GM23338 (cell line): ENCODE results near the gene SMG9. TPM values are rescaled to one million over a fixed set of nuclear protein-coding genes. Genes with fewer than 3 reads are reported as not detected.

Experiments
- ATAC-seq: fragments of 200-7000 bp; cut with Tn5 transposase; 3 replicates; pipeline ENCODE4 v1.9.1; 2020
- DNase-seq: peaks from one replicate; pipeline ENCODE4 v3.0.0-alpha.2; 2015; ENCODE audit warnings: low spot score
- H2AFZ ChIP-seq: fragments of 200-600 bp; sonication (generic); 2 replicates; pipeline ENCODE4 v1.8.0; 2016; ENCODE audit warnings: antibody characterized with exemption, mild to moderate bottlenecking, moderate library complexity
- H3F3A ChIP-seq: fragments of 200-600 bp; sonication (generic); replicated peaks from 2 replicates; pipeline ENCODE4 v1.8.0; 2017; ENCODE audit warnings: antibody characterized with exemption, mixed run types, low read depth
- H3K27ac ChIP-seq: fragments of 200-600 bp; sonication (generic); 2 replicates; pipeline ENCODE4 v1.6.1; 2016; ENCODE audit warnings: low read depth
- H3K27me3 ChIP-seq: fragments of 200-600 bp; sonication (generic); 2 replicates; pipeline ENCODE4 v1.8.0; 2016; ENCODE audit warnings: mild to moderate bottlenecking, mixed run types, moderate library complexity; ENCODE audit not compliant: insufficient read depth
- H3K36me3 ChIP-seq: fragments of 200-600 bp; sonication (generic); 2 replicates; pipeline ENCODE4 v1.8.0; 2016; ENCODE audit warnings: mild to moderate bottlenecking; ENCODE audit not compliant: insufficient read depth
- H3K4me1 ChIP-seq: fragments of 200-600 bp; sonication (generic); 2 replicates; pipeline ENCODE4 v1.8.0; 2016; ENCODE audit warnings: mild to moderate bottlenecking, moderate library complexity; ENCODE audit not compliant: insufficient read depth
- H3K4me2 ChIP-seq: fragments of 200-600 bp; sonication (generic); 2 replicates; pipeline ENCODE4 v1.7.1; 2017; ENCODE audit warnings: mixed run types
- H3K4me3 ChIP-seq: fragments of 200-600 bp; sonication (generic); 2 replicates; pipeline ENCODE4 v1.6.1; 2016; ENCODE audit warnings: mixed run types
- H3K79me2 ChIP-seq: fragments of 200-600 bp; sonication (generic); replicated peaks from 2 replicates; pipeline ENCODE4 v1.8.0; 2017; ENCODE audit warnings: mild to moderate bottlenecking; ENCODE audit not compliant: insufficient read depth
- H3K9me2 ChIP-seq: fragments of 200-600 bp; sonication (generic); 2 replicates; pipeline ENCODE4 v1.8.0; 2017; ENCODE audit not compliant: insufficient read depth
- H4K20me1 ChIP-seq: fragments of 200-600 bp; sonication (generic); replicated peaks from 2 replicates; pipeline ENCODE4 v1.8.0; 2017; ENCODE audit warnings: mild to moderate bottlenecking; ENCODE audit not compliant: insufficient read depth
- H3K27ac Mint-ChIP-seq: 2 replicates; pipeline ENCODE4 v1.8.0; 2020; ENCODE audit warnings: inconsistent platforms, mild to moderate bottlenecking, moderate library complexity, mixed read lengths
- H3K27me3 Mint-ChIP-seq: 3 replicates; pipeline ENCODE4 v1.8.0; 2022; ENCODE audit warnings: low read depth, mild to moderate bottlenecking, moderate library complexity, mixed read lengths, inconsistent platforms; ENCODE audit not compliant: insufficient read depth, poor library complexity
- H3K36me3 Mint-ChIP-seq: 3 replicates; pipeline ENCODE4 v1.8.0; 2021; ENCODE audit warnings: low read depth, mild to moderate bottlenecking, inconsistent platforms, moderate library complexity, mixed read lengths
- H3K4me1 Mint-ChIP-seq: 3 replicates; pipeline ENCODE4 v1.8.0; 2020; ENCODE audit warnings: mild to moderate bottlenecking, inconsistent platforms, mixed read lengths
- H3K4me3 Mint-ChIP-seq: 3 replicates; pipeline ENCODE4 v1.8.0; 2021; ENCODE audit warnings: moderate library complexity, mild to moderate bottlenecking, inconsistent platforms, mixed read lengths
- H3K9me3 Mint-ChIP-seq: 3 replicates; pipeline ENCODE4 v1.8.0; 2020; ENCODE audit warnings: moderate library complexity, mild to moderate bottlenecking, inconsistent platforms, mixed read lengths
- CREB1 ChIP-seq: fragments of 250-450 bp; sonication (Bioruptor Pico); IDR thresholded peaks from 2 replicates; pipeline ENCODE4 v1.5.0; 2020; ENCODE audit warnings: low read depth, mild to moderate bottlenecking, moderate library complexity
- ETS1 ChIP-seq: IDR thresholded peaks from 2 replicates; pipeline ENCODE4 v1.6.1; 2016; ENCODE audit warnings: antibody characterized with exemption
- EZH2 ChIP-seq: fragments of 200-600 bp; sonication (generic); IDR thresholded peaks from one replicate; pipeline ENCODE4 v1.8.0; 2017; ENCODE audit warnings: antibody characterized with exemption, mild to moderate bottlenecking, low read depth; ENCODE audit not compliant: unreplicated experiment
- EZH2phosphoT487 ChIP-seq: fragments of 200-600 bp; sonication (generic); IDR thresholded peaks from one replicate; pipeline ENCODE4 v1.8.1; 2018; ENCODE audit warnings: antibody characterized with exemption; ENCODE audit not compliant: unreplicated experiment
- JUNB ChIP-seq: IDR thresholded peaks from one replicate; pipeline ENCODE4 v1.6.1; 2016; ENCODE audit warnings: antibody characterized with exemption; ENCODE audit not compliant: unreplicated experiment
- NANOG ChIP-seq: IDR thresholded peaks from 2 replicates; pipeline ENCODE4 v1.6.1; 2016; ENCODE audit warnings: antibody characterized with exemption, borderline replicate concordance
- POLR2AphosphoS5 ChIP-seq: IDR thresholded peaks from 2 replicates; pipeline ENCODE4 v1.6.1; 2016; ENCODE audit warnings: antibody characterized with exemption, low read depth
- REST ChIP-seq: IDR thresholded peaks from one replicate; pipeline ENCODE4 v1.6.1; 2018; ENCODE audit warnings: antibody characterized with exemption; ENCODE audit not compliant: unreplicated experiment
- STAT1 ChIP-seq: IDR thresholded peaks from one replicate; pipeline ENCODE4 v1.6.1; 2016; ENCODE audit warnings: antibody characterized with exemption; ENCODE audit not compliant: unreplicated experiment
- ZNF114 ChIP-seq: fragments of 250-450 bp; sonication (Bioruptor Pico); IDR thresholded peaks from 2 replicates; pipeline ENCODE4 v1.5.0; 2020; ENCODE audit warnings: mild to moderate bottlenecking, moderate library complexity
- ZNF331 ChIP-seq: fragments of 250-450 bp; sonication (Bioruptor Pico); IDR thresholded peaks from 2 replicates; pipeline ENCODE4 v1.5.0; 2020; ENCODE audit warnings: low read depth, mild to moderate bottlenecking, moderate library complexity
- polyA plus RNA-seq: library from polyadenylated mRNA; unstranded; fragments of >200 nt; fragmentation: Nextera tagmentation; extraction: Ambion mirVana; gene quantifications from 2 replicates; pipeline ENCODE4 v1.2.1, GENCODE V29; 2016
- total RNA-seq: library from RNA; depleted of rRNA; stranded (reverse); fragments of >200 nt; shearing (Covaris generic); gene quantifications from 2 replicates; pipeline ENCODE4 v1.2.3, GENCODE V29; 2014
- TF ChIP-seq, protein P1 (sequence below), 2 experiments: fragments of 200-600 bp in 1 of 2; sonication (generic) in 1 of 2; conservative IDR thresholded peaks; 2 replicates each; pipeline versions ENCODE4 v1.5.1 to v1.6.1; 2016 to 2017; ENCODE audit warnings: antibody characterized with exemption in 2 of 2, low read depth in 2 of 2, mild to moderate bottlenecking in 2 of 2, moderate library complexity in 1 of 2
- TF ChIP-seq, protein P2 (sequence below): fragments of 250-450 bp; sonication (Bioruptor Pico); IDR thresholded peaks from 2 replicates; pipeline ENCODE4 v1.5.0; 2020; ENCODE audit warnings: mild to moderate bottlenecking, moderate library complexity

The SMG9 gene
- total and polyA plus RNA-seq, 2 experiments from 2014 or later: 13.2 to 14.0 TPM

DNA sequence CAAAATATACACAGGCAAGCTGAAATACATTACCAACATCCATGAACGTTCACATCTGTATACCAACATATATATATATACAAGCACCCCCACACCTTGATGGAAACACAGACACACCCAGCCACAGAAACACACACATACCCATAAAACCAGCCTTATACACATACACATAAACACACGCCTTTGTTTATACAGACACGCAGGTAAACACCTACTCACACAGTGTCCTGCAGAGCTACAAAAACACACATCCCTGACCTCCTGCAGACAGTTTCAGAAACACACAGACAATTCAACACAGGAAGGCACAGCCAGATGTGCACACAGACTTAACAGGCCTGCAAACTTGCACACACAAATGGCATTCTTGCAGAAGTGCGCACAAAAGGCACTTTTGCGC is 60.2 kb downstream of the SMG9 start:
- TF ChIP-seq NANOG: no peak
- no peak for TF ChIP-seq STAT1
- no peak for TF ChIP-seq JUNB
- no peak for TF ChIP-seq ZNF331 (CRISPR knock-in tag)
- no peak for TF ChIP-seq ETS1
- no peak for TF ChIP-seq CREB1 (CRISPR knock-in tag)
- TF ChIP-seq, protein P1, sequence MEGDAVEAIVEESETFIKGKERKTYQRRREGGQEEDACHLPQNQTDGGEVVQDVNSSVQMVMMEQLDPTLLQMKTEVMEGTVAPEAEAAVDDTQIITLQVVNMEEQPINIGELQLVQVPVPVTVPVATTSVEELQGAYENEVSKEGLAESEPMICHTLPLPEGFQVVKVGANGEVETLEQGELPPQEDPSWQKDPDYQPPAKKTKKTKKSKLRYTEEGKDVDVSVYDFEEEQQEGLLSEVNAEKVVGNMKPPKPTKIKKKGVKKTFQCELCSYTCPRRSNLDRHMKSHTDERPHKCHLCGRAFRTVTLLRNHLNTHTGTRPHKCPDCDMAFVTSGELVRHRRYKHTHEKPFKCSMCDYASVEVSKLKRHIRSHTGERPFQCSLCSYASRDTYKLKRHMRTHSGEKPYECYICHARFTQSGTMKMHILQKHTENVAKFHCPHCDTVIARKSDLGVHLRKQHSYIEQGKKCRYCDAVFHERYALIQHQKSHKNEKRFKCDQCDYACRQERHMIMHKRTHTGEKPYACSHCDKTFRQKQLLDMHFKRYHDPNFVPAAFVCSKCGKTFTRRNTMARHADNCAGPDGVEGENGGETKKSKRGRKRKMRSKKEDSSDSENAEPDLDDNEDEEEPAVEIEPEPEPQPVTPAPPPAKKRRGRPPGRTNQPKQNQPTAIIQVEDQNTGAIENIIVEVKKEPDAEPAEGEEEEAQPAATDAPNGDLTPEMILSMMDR (conservative IDR thresholded peaks at IDR 0.05; ENCODE audit: low read depth in 2 of 2): no peak
- TF ChIP-seq, protein P2, sequence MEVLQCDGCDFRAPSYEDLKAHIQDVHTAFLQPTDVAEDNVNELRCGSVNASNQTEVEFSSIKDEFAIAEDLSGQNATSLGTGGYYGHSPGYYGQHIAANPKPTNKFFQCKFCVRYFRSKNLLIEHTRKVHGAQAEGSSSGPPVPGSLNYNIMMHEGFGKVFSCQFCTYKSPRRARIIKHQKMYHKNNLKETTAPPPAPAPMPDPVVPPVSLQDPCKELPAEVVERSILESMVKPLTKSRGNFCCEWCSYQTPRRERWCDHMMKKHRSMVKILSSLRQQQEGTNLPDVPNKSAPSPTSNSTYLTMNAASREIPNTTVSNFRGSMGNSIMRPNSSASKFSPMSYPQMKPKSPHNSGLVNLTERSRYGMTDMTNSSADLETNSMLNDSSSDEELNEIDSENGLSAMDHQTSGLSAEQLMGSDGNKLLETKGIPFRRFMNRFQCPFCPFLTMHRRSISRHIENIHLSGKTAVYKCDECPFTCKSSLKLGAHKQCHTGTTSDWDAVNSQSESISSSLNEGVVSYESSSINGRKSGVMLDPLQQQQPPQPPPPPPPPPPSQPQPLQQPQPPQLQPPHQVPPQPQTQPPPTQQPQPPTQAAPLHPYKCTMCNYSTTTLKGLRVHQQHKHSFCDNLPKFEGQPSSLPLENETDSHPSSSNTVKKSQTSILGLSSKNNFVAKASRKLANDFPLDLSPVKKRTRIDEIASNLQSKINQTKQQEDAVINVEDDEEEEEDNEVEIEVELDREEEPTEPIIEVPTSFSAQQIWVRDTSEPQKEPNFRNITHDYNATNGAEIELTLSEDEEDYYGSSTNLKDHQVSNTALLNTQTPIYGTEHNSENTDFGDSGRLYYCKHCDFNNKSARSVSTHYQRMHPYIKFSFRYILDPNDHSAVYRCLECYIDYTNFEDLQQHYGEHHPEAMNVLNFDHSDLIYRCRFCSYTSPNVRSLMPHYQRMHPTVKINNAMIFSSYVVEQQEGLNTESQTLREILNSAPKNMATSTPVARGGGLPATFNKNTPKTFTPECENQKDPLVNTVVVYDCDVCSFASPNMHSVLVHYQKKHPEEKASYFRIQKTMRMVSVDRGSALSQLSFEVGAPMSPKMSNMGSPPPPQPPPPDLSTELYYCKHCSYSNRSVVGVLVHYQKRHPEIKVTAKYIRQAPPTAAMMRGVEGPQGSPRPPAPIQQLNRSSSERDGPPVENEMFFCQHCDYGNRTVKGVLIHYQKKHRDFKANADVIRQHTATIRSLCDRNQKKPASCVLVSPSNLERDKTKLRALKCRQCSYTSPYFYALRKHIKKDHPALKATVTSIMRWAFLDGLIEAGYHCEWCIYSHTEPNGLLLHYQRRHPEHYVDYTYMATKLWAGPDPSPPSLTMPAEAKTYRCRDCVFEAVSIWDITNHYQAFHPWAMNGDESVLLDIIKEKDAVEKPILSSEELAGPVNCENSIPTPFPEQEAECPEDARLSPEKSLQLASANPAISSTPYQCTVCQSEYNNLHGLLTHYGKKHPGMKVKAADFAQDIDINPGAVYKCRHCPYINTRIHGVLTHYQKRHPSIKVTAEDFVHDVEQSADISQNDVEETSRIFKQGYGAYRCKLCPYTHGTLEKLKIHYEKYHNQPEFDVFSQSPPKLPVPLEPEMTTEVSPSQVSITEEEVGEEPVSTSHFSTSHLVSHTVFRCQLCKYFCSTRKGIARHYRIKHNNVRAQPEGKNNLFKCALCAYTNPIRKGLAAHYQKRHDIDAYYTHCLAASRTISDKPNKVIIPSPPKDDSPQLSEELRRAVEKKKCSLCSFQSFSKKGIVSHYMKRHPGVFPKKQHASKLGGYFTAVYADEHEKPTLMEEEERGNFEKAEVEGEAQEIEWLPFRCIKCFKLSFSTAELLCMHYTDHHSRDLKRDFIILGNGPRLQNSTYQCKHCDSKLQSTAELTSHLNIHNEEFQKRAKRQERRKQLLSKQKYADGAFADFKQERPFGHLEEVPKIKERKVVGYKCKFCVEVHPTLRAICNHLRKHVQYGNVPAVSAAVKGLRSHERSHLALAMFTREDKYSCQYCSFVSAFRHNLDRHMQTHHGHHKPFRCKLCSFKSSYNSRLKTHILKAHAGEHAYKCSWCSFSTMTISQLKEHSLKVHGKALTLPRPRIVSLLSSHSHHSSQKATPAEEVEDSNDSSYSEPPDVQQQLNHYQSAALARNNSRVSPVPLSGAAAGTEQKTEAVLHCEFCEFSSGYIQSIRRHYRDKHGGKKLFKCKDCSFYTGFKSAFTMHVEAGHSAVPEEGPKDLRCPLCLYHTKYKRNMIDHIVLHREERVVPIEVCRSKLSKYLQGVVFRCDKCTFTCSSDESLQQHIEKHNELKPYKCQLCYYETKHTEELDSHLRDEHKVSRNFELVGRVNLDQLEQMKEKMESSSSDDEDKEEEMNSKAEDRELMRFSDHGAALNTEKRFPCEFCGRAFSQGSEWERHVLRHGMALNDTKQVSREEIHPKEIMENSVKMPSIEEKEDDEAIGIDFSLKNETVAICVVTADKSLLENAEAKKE (CRISPR knock-in tag): no peak
- TF ChIP-seq EZH2phosphoT487: no peak
- TF ChIP-seq POLR2AphosphoS5: no peak
- TF ChIP-seq REST: no peak
- TF ChIP-seq ZNF114 (CRISPR knock-in tag): no peak
- TF ChIP-seq EZH2: no peak
- Histone ChIP-seq H4K20me1 (no peaks in the 10 kb centered on the region), H3K36me3 (no peaks in the 10 kb centered on the region), H3F3A (no peaks in the 10 kb centered on the region), H3K4me1 (no peaks in the 10 kb centered on the region), H3K4me3 (no peak overlapping the region), H3K4me2 (no peak overlapping the region), H3K27me3 (peaks cover 16% of the 10 kb centered on the region), H3K79me2 (no peaks in the 10 kb centered on the region), H2AFZ (no peak overlapping the region), H3K9me2 (no peaks in the 10 kb centered on the region), H3K27ac (no peak overlapping the region)
- ATAC-seq: no peak
- Mint-ChIP-seq H3K9me3 (peaks cover 19% of the 10 kb centered on the region), H3K27me3 (peaks cover 14% of the 10 kb centered on the region), H3K36me3 (no peaks in the 10 kb centered on the region), H3K27ac (no peak overlapping the region), H3K4me1 (no peaks in the 10 kb centered on the region), H3K4me3 (no peak overlapping the region)
- no peak for DNase-seq
